Inflammatory macrophage (primary cell): ENCODE measurements around the gene RGS19.

ENCODE experiments used
- DNase-seq, 2 donors: peaks; one replicate each; pipeline ENCODE4 v3.0.0-alpha.2; 2020 to 2022

Gene RGS19

DNA sequence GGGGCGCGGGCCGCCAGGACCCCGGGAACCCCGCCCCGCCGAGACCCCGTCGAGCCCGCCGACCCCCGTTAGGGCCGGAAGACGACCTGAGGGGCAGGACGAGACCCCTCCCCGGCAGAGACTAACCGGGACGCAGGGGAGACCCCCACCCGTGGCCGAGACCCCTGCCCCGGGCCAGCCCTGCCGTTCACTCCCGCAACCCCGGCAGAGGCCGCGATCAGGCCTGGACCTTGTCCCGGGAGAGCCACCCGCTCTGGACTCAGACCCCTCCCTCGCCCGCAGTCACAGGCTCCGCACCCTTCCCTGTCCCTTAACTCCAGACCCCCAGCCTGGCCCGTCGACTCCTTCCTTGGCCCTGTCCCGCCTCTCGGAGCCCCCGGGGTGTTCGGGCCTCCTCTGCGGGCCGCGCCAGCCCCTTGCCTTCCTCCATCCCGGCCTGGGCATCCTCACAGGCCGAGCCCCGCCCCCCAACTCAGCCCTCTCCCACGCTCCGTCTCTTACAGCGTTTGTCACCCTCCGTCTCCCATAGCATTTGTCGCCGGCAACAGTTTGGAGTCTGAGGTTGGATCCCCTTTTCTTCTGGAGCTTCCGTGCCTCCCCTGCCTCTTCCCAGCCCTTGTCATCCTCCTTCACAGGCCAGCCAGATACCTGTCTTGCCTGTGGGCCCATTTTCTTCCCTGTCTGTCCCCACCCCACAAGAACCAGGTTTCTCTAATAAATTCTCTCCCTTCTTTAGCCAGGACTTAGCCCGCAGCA lies 15.8 kb downstream of the RGS19 start:
- DNase-seq: peak; percentile 32 to 68

DNA sequence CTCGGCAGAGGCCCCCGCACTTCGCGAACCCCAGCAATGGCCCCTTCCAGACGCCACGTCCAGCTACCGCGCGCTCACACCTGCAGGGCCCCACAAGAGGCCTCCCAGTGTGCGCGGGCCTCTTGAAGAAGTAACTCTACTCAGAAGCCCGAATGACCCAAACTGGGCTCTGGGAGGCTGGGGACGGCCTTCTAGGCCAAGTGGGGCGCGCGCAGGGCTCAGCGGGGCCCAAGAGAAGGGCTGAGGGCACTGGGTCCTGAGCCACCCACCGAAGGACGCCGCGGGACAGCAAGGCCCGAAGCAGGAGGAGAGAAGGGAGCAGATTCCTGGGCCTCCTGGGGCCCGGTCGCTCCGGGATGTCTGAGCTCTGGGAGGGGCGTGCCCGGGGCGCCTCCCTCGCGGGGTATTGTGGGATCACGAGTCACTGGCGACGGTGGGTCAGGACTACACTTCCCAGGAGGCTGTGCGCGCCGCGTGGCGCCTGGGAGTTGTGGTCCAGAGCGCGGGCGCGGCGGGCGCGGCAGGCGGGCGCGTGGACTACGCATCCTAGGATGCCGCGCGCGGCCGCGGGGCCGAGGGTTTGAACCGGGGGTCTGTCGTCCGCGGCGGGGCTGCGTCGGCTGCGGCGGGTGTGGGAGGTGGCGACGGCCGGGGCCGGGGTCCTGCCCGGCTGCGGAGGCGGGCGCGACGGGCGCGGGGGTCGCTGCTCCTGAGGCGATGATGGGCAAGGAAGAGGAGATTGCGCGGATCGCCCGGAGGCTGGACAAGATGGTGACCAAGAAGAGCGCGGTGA lies 16.5 kb downstream of the RGS19 start, which contains the start of gene TCEA2:
Gene TCEA2 (plus strand): TSS at position 603 of the 793 bp plus-strand sequence. CDS start 115 bp downstream, at position 718.
- peak; percentile 93 to 96 for DNase-seq

DNA sequence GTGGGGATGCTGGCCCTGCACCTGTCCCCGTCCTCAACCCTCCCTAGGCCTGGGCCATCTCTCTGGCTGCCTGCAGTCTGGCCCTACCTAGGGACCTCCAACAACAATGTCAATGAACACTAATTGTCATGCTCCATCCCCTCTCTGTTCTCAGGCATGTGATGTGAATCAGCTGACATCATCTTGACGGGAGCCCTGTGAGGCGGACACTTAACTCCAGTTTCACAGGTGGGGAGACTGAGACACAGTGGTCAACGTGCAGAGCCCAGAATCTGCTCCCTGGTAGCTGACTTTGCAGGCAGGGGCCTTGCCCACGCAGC lies 17.1 kb downstream of the RGS19 start:
- no peak for DNase-seq

DNA sequence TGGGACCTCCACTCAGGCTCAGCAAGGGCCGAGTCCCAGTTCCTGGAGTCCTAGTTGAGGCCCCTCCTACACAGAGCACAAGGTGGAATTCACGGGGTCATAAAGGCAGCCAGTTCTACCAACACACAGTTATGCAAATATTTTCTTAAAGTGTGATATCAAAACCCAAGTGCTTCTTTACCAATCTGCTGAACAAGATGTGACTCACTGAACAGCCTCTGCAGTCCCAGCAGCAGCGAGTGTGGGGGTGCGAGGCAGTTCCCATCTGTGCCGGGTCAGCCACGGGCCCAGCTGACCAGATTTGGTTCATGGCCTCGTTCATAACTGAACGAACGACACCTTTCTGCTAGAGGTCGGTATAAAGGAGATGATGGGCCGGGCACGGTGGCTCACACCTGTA lies 20.8 kb downstream of the RGS19 start:
- peak in 1 of 2 donors; percentile 42 for DNase-seq

DNA sequence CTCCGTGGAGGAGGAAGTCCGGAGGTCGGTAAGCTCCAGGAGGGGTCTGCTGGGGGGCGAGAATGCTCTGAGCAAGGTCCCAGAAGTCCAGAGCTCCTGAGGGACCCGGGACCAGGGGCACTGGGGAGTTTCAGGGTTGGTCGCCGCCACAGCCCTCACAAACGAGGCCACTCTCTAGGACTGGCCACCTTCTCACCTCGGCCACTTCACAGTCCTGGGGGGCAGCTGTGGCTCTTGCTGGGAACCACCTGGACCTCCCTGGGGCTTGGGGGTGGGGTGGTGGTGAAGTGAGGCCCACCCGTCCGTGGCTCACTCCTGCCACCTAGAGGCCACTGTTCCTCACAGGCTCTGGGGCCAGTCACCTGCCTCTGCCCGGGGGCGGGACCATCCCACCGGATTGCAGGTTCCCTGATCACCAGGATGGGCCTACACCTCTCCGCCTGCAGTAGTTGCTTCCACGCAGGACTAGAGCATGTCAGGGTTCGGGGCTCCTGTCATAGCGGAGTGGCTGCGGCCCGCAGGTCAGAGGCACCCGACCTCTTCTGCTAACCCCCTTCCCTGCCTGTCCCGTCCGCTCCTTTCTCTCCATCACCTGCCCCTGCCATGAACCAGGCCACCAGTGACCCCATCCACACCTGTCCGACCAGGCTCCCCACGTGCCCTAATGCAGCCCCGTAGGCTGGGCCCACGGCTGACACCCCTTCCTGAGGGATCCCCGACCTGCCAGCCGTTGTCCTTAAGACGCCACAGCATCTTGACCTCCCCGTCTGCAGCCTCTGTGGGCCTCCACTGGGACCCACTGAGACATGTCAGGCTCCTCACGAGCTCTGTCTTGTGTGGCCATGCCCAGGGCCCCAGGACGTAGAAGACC lies 21.5 kb downstream of the RGS19 start:
- DNase-seq: peak; percentile 43 to 55

DNA sequence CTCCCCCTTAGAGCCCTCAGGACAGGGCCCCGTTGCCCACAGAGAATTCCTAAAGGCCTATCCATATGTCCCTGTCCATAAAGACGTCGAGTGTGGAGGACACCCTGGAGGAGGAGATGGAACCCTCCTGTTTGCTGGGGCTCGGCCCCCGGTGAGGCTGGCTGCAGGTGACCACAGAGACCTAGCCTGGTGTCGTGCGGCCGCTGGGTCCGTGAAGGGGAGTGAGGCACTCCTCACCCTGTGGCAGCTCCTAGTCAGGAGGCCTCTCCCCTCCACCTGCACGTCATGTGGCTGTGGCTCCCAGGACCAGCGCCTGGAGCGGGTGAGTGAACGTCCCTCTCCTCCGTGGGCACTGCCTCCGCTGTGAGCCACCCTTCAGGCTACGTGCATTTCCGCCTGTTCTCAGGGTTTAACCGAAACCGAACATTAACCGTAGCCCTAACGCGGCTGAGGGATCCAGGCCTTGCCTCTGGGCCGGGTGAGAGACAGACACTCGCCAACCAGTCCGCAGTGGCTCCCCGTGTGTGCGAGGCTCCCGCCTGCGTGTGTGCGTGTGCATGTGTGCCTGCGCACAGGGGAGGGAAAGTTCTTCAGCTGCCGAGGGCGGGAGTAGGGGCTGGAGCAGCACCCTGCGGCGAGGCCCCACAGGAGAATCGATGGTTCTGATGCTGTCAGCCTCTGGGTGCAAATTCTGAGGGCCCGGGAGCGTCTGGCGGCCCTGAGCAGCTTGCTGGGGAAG lies 22.3 kb downstream of the RGS19 start:
- DNase-seq: no peak

DNA sequence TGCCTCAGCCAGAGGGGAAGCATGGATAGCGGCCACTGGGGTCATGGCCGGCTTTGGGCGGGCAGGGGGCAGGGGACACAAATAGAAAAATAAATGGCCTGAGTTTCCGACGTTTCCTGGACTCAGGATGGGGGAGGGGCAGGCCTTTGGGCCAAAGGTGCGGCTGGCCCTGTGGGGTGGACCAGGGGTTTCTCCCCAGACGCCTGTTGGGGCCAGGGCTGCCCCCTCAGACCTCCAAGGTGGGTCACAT lies 22.8 kb downstream of the RGS19 start:
- no peak for DNase-seq

DNA sequence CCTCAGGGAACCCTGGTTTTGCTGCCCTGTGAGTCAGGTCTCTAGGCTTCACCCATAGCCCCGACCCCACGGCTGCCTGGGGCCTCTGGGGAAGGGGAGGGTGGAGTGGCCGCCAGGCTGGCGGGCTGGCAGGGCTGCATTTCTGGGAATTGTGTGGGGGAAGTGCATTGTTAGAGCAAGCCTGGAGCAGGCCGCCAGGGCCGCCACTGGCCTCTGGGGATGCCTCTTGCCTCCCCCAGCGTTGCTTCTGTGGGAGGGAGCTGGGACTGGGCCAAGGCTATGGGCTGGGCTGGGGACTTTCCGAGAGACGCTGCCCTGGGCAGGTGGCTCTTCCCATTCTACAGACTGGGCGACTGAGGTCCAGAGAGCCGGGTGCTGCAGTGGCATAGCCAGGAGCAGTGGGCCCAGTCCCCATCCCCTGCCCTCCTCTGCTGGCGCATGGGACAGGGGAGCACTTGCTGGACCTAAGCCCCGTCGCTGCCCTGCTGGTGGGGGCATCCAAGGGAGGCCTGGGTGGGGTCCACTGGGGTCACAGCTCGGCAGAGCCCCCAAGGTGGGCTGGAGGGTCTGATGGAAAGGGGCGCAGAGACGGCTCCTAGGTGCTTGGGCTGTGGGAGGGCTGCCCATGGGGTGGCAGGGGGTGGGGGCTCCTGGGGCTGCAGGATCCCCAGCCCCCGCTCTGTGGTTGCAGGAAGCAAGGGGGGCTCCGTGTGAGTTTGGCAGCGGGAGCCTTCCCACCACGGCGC lies 23.3 kb downstream of the RGS19 start:
- no peak for DNase-seq

DNA sequence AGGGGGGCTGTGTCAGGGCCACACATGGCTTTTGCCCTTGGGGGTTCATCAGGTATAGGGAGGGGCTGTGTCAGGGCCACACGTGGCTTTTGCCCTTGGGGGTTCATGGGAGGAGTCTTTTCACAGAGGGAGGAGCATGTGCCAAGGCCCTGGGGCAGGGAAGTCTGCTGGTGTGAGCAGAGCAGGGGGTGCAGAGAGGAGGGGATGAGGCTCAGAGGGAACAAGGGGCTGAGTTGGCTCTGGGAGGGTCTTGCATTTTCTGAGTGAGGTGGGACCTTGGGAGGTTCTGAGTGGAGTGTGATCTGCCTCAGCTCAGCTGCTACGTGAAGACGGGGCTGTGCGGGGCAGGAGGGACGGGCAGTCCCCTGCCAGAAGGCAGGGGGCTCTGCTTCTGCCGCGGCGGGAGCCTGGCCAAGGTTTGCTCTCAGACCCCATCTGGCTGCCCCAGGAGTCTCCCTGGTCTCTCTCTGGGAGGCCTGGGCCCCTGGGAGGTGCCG lies 23.9 kb downstream of the RGS19 start:
- no peak for DNase-seq

DNA sequence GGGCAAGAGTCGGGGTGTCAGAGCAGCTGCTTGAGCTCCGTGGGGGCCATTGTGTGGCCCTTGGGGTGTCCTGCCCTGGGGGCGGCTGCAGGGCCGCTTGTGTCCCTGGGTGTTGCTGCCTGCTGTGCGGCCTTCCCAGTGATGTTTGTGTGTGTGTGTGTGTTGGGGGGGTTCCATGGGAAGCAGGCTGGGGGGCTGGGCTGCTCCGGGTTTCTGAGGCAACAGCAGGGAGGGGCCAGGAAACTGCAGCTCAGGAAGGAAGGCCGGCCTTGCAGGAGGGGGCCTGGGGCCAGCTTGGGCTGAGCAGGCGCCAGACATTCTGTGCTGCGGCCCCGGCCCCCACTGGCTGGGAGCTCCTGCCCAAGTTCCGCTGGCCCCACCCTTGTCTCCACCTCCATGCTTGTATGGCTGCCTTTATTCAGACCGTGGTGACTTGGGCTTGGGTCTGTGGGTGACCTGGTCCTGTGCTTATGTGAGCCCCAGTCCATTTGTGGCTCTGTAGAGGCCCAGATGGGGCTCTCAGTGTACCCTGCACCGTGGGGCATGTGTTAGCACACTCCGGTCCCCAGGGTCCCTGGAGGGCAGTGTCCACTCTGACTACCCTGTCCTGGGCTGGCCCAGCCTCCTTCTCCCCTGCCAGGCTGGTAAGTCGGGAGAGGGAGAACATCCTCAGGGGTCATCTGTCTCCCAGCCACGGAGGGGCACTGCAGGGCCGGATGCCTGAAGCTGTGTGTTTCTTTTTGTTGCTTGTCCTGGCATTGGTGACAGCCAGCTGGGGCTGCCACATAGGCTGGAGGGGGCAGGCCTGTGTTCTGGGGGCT lies 25.3 kb downstream of the RGS19 start:
- DNase-seq: no peak

DNA sequence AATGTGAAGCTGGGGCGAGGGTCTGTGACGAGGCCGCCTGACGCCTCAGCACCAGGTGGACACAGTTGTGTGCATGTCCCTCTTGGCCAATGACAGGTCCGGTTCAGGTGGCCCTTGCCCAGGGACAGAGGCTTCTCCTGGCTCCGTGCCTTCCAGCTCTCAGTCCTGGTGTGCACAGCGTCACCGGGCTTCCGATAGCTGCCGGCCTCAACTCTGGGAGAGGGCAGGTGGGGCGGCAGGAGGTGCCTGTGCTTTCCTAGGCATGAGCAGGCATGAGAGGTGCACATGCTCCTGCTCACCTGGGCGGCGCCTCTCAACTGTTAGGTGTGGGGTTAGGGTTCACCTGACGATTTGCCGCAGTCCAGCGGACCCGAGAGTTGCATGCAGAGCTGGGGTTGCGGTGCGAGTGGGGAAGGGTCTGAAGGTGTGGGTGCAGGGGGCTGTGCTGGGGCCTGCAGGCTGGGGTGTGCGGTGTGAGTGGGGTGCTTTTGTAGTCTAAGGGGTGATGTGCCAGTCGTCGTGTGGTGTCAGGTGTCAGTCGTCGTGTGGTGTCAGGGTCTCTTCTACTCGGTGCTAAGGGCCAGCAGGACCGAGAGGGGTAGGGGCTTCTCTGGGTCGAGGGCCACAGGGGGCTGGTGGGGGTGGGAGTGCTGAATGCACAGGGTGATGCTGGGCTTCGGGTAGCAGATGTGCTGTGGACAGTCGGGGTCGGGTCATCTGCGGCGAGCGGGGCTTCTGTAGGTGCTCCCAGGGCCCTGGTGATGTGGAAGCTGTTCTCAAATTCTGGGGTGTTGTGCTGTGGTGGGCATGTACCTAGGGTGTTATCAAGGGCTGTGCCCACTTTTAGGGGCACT lies 26.1 kb downstream of the RGS19 start:
- DNase-seq: no peak

DNA sequence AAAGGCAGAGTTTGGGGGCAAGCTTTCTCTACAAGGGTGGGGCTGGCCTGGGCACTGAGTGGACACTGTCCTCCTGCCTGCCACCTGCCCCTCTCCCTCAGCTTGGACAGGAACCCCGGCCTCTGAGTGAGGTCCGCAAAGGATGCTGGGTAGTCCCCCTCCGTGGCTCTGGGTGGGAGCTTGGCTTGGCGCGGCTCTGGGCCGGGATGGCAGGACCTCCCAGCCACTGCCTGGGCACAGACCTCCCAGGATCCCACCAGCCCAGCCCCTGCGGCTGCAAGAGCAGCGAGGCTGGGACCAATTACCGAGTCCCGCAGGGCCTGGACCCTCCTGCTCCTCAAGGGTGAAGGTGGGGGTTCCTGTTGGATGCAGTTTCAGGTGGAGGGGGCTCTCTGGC lies 27.0 kb downstream of the RGS19 start:
- DNase-seq: no peak

DNA sequence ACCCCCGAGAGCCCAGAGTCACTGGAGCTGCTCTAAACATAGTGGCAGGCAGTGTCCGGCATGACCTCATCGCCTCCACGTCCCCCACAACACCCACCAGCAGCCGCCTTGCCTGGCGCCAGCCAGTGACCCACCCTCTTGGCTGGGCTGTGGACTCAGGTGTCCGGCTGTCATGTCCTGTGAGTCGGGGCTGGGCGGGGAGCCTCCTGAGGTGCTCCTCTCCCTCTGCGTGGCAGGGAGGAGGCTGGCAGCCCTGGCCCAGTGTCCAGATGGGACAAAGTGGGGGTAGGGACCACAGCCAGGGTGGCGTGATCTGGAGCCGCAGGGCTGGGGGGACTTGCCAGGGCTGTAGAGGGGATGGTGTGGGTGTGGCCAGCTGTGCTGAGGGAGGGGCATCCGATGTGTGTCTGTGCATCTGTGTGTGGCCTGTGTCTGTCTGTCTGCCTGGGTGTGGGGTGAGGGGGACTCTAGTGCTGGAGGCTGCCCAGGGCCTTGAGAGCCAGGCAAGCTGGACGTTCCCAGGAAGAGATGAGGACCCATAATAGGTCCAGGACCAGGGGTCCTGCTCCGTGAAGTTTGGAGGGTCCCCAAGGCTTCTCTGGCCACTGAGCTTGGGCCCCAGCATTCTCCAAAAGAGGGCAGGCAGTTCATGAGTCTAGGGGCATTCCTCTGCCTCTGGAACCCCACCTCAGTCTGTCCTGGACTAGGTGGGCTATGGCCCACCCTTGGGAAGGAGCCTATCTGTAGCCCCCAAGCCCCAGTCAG lies 27.6 kb downstream of the RGS19 start:
- no peak for DNase-seq

DNA sequence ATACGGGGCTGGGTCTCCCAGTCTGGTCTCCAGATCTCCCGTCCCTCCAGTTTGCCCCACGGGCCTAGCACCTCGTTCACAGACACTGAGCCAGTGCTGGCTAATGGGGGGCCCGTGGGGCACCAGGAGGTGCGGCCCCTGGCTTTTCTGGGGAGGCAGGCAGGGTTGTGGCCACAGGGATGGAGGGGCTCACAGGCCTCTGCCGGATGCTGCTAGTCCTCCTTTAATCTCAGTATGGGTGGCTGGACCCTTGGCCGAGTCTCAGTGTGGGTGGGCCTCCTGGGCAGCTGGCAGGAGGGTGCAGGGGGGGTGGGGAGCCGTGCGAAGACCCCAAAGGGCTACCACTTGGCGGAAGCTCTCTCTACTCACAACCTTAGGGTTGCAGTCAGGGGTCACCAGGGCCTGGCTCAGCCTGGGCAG lies 28.3 kb downstream of the RGS19 start:
- no peak for DNase-seq

DNA sequence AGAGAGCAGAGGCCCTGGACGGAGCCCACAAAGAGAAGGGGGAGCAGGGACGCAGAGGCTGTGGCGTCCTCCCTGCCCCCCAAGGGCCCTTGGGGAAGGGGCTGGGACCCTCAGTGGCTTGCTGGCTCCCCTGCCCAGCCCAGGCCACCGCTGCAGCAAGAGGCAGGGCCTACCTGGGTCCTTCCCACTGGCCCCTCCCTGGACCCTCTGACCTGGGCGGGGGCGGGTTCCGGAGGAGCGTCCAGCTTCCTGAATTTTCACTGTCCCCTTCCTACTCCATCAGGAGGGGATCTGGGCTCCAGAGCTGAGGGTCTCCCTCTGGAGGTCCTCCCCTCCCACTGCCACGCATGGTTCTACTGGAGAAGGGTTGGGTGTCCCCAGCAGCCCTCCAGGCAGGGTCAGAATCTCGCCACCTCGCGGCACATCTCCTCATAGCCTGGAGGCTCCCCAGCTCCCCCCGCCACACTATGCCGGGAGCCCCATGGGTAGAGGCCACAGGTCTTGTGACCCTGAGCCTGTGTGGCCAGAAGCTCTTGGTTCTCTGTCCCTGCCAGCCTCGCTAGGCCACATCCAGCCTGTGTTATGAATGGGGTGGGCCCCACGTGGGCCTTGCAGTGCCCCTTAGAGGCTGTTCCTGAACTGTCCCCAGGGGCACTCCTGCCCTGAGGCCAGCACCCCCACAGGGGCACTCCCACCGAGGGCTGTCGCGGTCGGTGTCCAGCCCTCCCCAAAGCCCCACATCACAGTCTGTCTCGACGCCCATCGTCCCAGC lies 28.9 kb downstream of the RGS19 start:
- no peak for DNase-seq

DNA sequence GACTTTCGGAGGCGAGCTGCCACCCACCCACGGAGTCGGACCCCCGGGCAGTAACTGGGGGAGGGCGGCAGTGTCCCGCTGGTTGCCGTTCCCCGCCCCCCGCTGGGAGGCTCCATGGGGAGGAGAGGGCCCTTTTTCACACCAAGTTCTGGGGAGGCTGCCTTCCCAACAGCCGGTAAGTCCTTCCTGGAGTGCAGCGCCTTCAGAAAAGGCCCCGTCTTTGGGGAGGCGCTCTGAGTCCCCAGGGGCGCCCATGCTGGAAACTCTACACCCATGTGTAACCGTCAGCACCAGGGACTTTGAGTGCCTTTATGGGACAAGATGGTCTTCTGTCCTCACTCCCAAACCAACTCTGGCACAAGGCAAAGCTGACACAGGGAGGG lies 29.4 kb downstream of the RGS19 start:
- DNase-seq: no peak

DNA sequence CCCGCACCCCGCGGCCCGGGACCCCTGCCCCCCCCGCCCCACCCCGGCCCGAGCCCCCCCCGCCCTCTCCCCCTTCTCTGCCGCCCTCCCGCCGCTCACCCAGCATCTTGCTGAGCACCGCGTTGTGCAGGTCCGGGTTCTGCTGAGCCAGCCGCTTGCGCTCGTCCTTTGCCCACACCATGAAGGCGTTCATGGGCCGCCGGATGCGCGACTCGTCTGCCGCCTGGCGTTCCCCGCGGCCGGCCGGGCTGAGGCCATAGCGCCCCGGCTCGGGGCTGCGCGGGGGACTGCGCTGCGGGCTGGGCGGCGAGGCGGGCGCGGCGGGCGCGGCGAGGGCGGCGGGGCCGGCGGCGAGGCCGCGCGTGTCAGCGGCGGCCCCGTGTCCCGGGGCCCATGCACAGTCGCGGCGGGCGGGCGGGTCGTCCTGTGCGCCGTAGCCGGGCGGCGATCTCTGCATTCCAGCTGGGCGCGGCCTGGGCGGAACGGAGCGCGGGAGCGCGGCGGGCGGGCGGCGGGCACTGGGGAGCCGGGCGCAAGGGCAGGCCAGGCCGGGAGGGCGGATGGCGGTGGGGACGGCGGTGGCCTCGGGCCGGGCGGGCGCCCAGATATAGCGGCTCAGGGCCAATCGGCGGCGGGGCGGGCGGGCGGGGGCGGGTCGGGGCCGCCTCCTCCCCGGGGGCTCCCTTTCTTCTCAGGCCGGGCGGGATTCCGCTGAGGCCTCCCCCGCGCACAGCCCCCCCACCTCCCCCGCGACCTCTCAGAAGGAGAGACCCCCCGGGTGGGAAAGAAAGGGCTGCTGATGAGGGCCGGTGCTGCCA lies 30.0 kb downstream of the RGS19 start, which contains the start of gene SOX18:
Gene SOX18 (minus strand): TSS at position 580 of the 818 bp plus-strand sequence. CDS start 123 bp downstream, at position 457.
- DNase-seq: peak in 1 of 2 donors; percentile 42
